NCI-H2171 treated with DMSO at 0.1 percent for 48 hours (cell line): Measurements from ENCODE around the gene NEK9.
A peak's percentile ranks its signal among the peaks of the same experiment; 100 is the strongest.
"Not testable (repeated sequence)": the region's sequence is repeated elsewhere in the genome, so short reads cannot be mapped to it uniquely, and the experiment has no call there.

Experiments used
- DNase-seq: peaks from one replicate; lab custom pipeline; 2025; lab: John Stamatoyannopoulos, UW

NEK9 gene

GRCh38 chr14:75126679-75127473, at the start of gene NEK9:
NEK9 (minus strand) TSS chr14:75127048; CDS start chr14:75126921, 127 bp downstream.
- DNase-seq, result peak; percentile 93

- peak; percentile 99 for DNase-seq
Measured at GRCh38 chr14:75176142-75176820, 49.4 kb upstream of the NEK9 start, which contains the start of gene TMED10. TMED10 (minus strand) TSS chr14:75176612; CDS start chr14:75176579, 33 bp downstream.

GRCh38 chr14:75175677-75176141, 48.9 kb upstream of the NEK9 start:
- DNase-seq, result no peak

GRCh38 chr14:75174066-75174465, 47.2 kb upstream of the NEK9 start:
- no peak for DNase-seq

GRCh38 chr14:75170772-75171171, 43.9 kb upstream of the NEK9 start:
- DNase-seq, result no peak

GRCh38 chr14:75168586-75169335, 41.9 kb upstream of the NEK9 start:
- DNase-seq, result no peak

- DNase-seq, result no peak
Measured at GRCh38 chr14:75167325-75167724, 40.5 kb upstream of the NEK9 start.

GRCh38 chr14:75165586-75166391, 38.9 kb upstream of the NEK9 start:
- no peak for DNase-seq

DNA sequence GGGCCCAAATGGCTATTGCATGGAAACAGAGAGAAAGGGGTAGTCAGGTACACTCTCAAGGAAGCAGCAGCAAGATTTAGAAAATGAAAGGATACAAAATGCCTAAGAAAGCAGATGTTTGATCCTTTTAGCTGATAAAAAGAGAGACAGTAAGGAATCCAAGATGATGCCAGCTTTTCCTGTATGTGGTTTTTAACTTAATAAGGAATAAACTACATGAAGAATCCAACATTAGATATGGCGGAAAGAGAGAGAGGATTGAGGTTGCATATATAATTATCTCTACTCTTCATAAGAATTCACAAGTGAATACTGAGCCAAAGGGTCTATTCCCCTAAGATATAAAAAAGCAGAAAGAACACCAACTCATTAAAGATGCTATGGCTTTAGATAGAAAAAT, 38.0 kb upstream of the NEK9 start:
- no peak for DNase-seq

GRCh38 chr14:75163677-75164076, 36.8 kb upstream of the NEK9 start:
- DNase-seq, result no peak

DNA sequence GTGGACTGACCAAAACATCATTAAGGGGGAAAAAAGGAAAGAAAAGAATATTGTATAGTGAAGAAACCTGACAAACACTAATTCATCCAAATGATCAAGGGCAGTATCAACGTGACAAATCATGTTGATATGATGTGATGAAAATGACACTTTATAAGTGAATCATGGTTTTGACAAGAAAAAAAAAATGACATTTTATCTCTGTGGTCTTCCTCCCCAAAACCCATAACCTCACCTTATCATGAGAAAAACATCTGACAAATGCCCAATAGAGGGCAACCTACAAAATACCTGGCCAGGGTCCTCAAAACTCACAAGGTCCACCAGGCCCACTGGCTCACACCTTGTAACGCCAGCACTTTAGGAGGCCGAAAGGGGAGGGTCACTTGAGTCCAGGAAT, 35.8 kb upstream of the NEK9 start:
- DNase-seq, result no peak

DNA sequence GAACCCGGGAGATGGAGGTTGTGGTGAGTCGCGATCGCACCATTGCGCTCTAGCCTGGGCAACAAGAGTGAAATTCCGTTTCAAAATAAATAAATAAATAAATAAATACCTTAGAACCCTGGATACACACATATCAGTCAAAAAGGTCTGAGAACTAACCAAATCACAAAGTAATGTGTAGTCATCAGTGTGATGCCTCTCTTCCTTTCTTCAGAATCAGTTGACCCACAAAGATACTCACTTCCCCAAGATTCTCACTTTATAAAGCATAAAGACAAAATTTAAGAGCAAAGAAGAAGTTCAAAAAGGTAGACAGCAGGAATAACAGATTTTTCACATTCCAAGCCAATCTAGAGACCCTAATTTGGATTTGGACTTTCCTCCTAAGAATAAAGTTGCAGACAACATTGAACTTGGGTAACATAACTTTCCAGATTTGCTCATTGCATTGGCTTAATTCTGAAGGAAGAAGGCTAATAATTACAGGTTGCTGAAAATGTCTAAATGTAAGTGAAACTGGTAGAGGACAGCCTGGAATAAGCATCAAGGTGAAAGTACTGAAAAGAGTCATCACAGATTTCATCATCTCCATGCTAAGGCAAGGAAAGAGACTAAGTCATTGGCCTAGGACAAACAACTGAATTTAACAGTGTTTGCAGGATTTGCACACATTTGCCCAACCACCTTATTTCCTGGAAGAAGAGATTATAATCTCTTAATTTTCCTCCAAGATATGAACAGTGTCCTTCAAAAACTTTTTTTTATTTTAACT, 32.2 kb upstream of the NEK9 start:
- no peak for DNase-seq

GRCh38 chr14:75156901-75157300, 30.1 kb upstream of the NEK9 start:
- no peak for DNase-seq

GRCh38 chr14:75156111-75156510, 29.3 kb upstream of the NEK9 start:
- no peak for DNase-seq

- no peak for DNase-seq
Measured at GRCh38 chr14:75155169-75155568, 28.3 kb upstream of the NEK9 start.

DNA sequence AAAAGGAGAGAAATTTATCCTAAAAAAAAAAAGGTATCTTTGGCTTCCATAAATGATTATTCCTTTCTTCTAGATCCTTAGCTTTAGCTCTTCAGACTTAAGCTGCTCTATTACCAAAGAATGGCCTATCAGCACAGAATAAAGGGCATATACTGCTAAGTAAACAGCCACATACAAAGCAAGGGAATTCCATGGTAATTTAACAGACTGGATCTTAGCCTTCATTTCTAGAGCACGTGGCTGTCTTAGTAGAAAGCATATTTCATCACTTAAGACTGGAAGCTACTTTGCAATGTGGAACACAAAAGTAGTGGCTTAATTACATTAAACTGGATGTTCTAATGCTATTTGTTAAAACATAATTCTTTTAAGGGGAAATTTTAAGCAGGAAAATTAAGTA, 26.4 kb upstream of the NEK9 start:
- DNase-seq, result no peak

- DNase-seq, result no peak
Measured at GRCh38 chr14:75151851-75152250, 25.0 kb upstream of the NEK9 start.

DNA sequence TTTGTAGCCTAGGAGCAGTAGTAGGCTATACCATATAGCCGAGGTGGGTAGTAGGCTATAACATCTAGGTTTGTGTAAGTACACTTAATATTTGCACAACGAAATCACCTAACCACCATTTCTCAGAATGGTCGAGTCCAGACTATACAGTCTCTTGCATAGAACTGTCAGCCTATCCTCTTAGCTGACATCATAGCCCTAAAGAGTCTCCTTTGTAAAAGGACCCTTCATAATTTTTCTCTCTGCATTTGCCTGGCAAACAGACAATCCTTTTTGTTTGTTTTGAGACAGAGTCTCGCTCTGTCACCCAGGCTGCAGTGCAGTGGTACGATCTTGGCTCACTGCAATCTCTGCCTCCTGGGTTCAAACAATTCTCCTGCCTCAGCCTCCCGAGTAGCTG, 23.8 kb upstream of the NEK9 start:
- not testable (repeated sequence) for DNase-seq

DNA sequence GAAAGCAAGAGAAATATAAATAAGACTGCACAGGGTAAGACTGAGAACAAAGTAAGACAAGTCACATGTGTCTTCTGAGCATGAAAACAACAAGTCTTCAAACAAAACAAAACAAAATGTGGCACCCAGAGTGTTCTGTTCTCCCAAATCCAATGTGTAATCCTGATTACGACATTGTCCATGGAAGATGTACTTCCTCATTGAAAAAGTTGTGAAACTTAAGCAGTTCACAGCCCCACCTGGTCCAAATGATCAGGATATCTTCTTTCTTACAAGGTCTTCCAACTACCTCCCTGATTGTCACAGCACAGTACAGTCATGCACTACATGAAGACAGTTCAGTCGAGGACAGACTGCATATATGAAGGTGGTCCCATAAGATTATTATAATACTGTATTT, 23.3 kb upstream of the NEK9 start:
- DNase-seq, result no peak

DNA sequence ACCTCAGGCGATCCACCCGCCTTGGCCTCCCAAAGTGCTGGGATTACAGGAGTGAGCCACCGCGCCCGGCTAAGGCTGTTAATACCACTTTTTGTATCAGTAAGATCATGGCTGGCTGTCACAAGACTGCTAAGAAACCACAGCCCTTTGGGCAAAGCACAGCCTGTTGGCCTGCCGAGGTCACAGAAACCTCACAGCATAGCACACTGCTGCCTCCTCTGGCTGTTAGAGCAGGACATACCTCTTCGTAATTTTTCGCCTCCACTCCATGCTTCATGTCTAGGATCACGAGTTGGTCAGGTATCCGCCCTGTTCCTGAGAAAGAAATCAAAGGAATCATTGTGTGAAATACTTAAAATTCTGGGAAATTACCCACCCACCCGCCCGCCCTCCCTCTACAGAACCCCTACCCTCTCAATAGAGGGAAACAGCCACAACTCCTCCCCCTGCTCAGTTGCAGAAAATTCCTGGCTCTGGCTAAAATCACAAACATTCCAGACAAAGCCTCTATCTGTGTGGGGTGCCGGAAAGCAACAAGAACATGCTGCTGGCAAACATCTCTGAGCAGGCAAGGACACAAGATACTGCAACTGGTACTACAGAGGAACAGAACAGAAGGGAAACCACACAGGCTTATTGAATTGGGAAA, 20.7 kb upstream of the NEK9 start:
- no peak for DNase-seq
